ENCODE measurements around the gene GOLT1A. TPM values are rescaled to one million over a fixed set of nuclear protein-coding genes. Genes with fewer than 3 reads are reported as not detected.

Gene GOLT1A
- total RNA-seq, 1 donor from 2014 or later = not detected

- no peaks in the 10 kb centered on the region for H3K9me3 Mint-ChIP-seq (ENCODE audit: low read depth)
- TF ChIP-seq CTCF (IDR thresholded peaks at IDR 0.05) = no peak
- DNase-seq (ENCODE audit: low spot score) = no peak
- no peak overlapping the region for H3K27ac Mint-ChIP-seq (ENCODE audit: unreplicated experiment)
- H3K4me3 Mint-ChIP-seq (ENCODE audit: unreplicated experiment) = no peak overlapping the region
- no peaks in the 10 kb centered on the region for H3K36me3 Mint-ChIP-seq (ENCODE audit: low read depth)
- peaks cover 6% of the 10 kb centered on the region for H3K4me1 Mint-ChIP-seq (ENCODE audit: low read depth)
- H3K27me3 Mint-ChIP-seq (ENCODE audit: low read depth) = peaks cover 43% of the 10 kb centered on the region
Observed at GRCh38 chr1:204190212-204191211, 23.3 kb downstream of the GOLT1A start.

GRCh38 chr1:204188959-204189639 lies 24.7 kb downstream of the GOLT1A start:
- no peaks in the 10 kb centered on the region for H3K9me3 Mint-ChIP-seq (ENCODE audit: low read depth)
- H3K27me3 Mint-ChIP-seq (ENCODE audit: low read depth) = peaks cover 47% of the 10 kb centered on the region
- no peak overlapping the region for H3K4me3 Mint-ChIP-seq (ENCODE audit: unreplicated experiment)
- no peak for DNase-seq (ENCODE audit: low spot score)
- no peak overlapping the region for H3K27ac Mint-ChIP-seq (ENCODE audit: unreplicated experiment)
- no peaks in the 10 kb centered on the region for H3K36me3 Mint-ChIP-seq (ENCODE audit: low read depth)
- peaks cover 3% of the 10 kb centered on the region for H3K4me1 Mint-ChIP-seq (ENCODE audit: low read depth)
- no peak for TF ChIP-seq CTCF (IDR thresholded peaks at IDR 0.05)

- H3K4me1 Mint-ChIP-seq (ENCODE audit: low read depth) = peaks cover 3% of the 10 kb centered on the region
- no peak for DNase-seq (ENCODE audit: low spot score)
- no peaks in the 10 kb centered on the region for H3K36me3 Mint-ChIP-seq (ENCODE audit: low read depth)
- H3K27me3 Mint-ChIP-seq (ENCODE audit: low read depth) = peaks cover 47% of the 10 kb centered on the region
- no peaks in the 10 kb centered on the region for H3K9me3 Mint-ChIP-seq (ENCODE audit: low read depth)
- H3K4me3 Mint-ChIP-seq (ENCODE audit: unreplicated experiment) = no peak overlapping the region
- H3K27ac Mint-ChIP-seq (ENCODE audit: unreplicated experiment) = no peak overlapping the region
- no peak for TF ChIP-seq CTCF (IDR thresholded peaks at IDR 0.05)
Observed at GRCh38 chr1:204186597-204186996, 27.2 kb downstream of the GOLT1A start.

- Mint-ChIP-seq H3K9me3 (ENCODE audit: low read depth) (no peaks in the 10 kb centered on the region), H3K4me1 (ENCODE audit: low read depth) (no peaks in the 10 kb centered on the region), H3K27ac (ENCODE audit: unreplicated experiment) (no peak overlapping the region), H3K27me3 (ENCODE audit: low read depth) (peaks cover 36% of the 10 kb centered on the region), H3K4me3 (ENCODE audit: unreplicated experiment) (no peak overlapping the region), H3K36me3 (ENCODE audit: low read depth) (no peaks in the 10 kb centered on the region)
- no peak for DNase-seq (ENCODE audit: low spot score)
- no peak for TF ChIP-seq CTCF (IDR thresholded peaks at IDR 0.05)
Observed at GRCh38 chr1:204181116-204181515, 32.7 kb downstream of the GOLT1A start.

GRCh38 chr1:204180133-204180532 lies 33.7 kb downstream of the GOLT1A start:
- Mint-ChIP-seq H3K4me1 (ENCODE audit: low read depth) (no peaks in the 10 kb centered on the region), H3K9me3 (ENCODE audit: low read depth) (no peaks in the 10 kb centered on the region), H3K36me3 (ENCODE audit: low read depth) (no peaks in the 10 kb centered on the region), H3K27ac (ENCODE audit: unreplicated experiment) (no peak overlapping the region), H3K27me3 (ENCODE audit: low read depth) (peaks cover 36% of the 10 kb centered on the region), H3K4me3 (ENCODE audit: unreplicated experiment) (no peak overlapping the region)
- DNase-seq (ENCODE audit: low spot score) = no peak
- no peak for TF ChIP-seq CTCF (IDR thresholded peaks at IDR 0.05)

Data from chondrocyte (in vitro differentiated cells).